NCI-H446 treated with DMSO at 0.1 percent for 48 hours (cell line): ENCODE measurements around the gene CTDP1.

ENCODE experiments used
- DNase-seq: peaks from one replicate; lab custom pipeline; 2025; lab: John Stamatoyannopoulos, UW

The CTDP1 gene

GRCh38 chr18:79796531-79797405, 117.2 kb downstream of the CTDP1 start:
- DNase-seq: no peak

DNA sequence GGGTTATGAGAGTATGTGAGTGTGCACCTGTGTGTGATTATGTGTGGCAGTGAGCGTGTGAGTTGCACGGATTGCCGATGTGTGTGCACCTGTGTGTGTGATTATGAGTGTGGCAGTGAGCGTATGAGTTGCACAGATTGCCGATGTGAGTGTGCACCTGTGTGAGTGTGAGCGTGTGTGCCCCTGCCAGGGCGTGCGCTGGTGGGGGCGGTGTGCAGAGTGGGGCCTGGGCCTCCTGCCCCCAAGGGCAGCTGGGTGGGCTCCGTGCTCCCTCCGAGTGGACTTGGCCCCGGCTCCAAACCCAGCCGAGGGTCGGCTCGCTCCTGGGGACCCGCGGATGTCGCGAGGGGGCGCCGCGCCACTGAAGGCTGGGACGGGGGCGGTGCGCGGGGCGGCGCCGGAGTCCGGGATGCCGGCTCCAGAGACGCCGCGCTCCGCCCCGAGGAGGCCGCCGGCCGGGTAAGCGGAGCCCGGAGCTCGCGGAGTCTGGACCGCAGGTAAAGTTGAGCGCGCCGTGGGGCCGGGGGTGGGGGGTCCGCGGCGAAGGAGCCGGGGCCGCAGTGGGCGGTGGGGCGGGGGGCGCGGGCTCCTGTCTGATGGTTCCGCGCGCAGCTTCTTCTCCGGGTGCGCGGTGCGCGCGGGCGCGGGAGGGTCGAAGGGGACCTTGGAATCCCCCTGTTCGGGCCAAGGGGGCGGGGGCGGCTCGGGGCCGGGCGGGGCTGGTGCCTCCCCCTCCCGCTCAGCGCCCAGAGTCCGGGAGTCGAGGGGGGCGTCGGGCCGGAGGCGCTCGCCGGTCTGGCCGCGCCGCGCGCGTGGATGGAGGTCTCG, 118.1 kb downstream of the CTDP1 start, which contains the start of gene KCNG2:
TSS of gene KCNG2 (plus strand) at position 421 of the 828 bp plus-strand sequence. CDS start 65,730 bp downstream, outside the sequence.
- DNase-seq: no peak

DNA sequence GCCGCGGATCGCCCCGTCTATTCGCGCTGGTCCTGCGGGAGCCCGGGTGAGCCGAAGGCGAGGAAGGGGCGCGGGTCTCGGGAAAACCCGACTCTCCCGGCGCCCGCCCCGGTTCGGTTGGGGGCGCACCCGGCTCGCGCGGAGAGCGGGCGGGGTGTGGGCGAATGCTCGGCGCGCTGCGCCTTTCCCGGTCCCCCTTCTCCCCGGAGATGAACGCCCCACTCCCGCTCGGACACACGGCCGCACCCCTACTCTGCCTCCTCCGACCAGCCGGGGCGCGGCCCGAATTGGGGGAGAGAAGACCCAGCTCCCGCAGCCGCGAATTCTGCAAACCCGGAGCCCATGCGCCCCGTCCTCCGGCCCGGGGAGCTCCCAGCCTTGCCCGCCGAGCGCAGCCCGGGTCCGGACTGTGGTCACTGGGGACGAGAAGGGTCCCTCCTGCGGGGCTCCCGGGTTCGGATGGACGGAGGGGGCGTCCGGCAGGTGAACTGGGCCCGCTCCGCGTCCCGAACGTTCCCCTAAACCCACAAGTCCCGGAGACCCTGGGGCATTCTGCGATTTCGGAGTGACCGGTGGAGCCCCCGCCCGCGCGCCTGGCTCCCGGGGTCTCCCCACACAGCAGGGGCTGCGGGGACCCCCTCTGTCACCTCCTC, 118.9 kb downstream of the CTDP1 start:
- DNase-seq: no peak

DNA sequence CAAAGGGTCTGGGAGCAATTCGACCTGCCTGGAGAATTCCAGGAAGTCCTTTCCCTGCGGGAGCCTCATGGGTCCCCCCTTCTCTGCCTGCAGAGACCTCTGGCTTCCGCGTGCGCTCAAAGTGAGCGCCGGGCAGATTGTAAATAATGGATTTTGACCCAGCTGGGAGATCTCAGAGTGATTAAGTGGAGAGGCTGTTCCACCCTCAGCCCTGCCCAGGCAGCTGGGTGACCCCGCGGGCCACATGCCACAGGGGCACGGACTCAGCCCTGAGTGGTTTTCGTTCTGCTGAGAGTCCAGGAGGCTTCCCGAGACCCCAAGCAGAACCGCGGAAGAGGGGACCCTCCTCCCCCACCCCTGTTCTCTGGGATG, 119.4 kb downstream of the CTDP1 start:
- DNase-seq: no peak

DNA sequence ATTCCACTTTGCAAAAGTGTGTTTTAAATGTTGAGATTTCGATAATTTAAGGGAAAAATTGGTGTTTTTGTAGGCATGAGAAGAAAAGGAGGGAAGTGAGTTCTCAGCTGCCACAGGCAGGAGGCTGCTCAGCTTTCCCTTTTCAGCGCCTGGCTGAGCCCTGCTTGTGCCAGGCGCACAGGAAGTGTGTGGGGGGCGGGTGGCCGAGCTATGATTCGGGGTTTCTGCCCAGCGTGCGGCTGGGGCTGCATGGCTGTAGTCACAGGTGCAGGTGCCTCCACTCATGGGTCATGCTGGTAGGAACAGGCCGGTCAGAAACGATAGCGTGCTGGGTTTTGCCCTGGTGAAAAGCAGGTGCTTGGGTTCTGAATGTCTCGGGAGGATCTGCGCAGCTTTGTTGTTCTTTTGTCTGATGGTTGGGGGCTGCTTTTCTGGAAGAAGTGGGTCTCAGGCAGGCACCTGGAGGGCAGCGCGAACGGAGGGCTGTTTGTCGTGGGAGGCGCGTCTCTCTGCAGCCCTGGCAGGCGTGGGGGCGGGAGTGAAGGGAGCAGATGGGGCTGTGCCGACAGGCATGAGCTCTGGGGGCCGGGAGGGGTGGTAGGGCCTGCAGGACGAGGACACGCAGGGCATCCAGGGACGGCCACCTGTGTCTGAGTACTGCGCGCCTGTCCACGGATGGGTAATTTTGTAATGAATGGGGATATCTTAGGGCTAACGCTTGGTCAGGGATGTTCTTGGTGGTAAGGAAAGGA, 120.2 kb downstream of the CTDP1 start:
- DNase-seq: no peak

- no peak for DNase-seq
Observed at GRCh38 chr18:79800371-79801180, 121.0 kb downstream of the CTDP1 start.

- DNase-seq: no peak
Observed at GRCh38 chr18:79801217-79801616, 121.6 kb downstream of the CTDP1 start.

DNA sequence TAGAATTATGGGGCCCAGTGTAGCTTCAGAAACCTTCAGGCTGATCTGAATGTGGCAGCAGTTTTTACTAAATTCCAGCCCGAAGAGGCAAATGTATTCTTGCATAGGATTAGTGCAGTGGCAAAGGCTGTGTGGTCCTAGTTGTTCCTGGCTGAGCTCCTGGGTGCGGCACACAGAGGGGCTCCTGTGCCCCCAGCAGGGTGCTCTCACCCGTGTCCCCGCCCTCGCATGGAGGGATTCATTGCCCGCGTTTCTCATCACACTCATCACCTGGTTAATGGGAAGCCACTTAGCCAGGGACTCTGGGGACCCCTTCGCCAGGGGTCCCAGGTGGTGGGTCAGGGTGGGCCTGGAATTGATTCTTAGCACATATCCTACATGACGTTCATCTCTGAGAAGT, 122.0 kb downstream of the CTDP1 start:
- no peak for DNase-seq

DNA sequence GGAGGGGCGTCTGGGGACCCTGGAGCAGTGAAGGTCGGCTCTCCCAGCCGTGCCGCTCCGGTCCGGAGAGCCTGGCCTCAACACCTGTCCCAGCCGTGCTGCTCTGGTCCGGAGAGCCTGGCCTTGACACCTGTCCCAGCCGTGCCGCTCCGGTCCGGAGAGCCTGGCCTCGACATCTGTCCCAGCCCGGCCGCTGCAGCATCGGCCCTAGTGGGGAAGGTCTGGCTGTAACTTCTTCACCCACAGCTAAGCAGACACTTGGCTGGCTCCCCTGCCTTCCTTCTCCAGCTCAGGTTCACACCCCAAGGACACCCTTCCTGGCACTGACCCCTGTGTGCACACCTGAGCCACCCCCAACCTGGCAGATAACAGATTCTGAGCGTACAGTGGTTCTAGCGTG, 122.7 kb downstream of the CTDP1 start:
- DNase-seq: no peak

DNA sequence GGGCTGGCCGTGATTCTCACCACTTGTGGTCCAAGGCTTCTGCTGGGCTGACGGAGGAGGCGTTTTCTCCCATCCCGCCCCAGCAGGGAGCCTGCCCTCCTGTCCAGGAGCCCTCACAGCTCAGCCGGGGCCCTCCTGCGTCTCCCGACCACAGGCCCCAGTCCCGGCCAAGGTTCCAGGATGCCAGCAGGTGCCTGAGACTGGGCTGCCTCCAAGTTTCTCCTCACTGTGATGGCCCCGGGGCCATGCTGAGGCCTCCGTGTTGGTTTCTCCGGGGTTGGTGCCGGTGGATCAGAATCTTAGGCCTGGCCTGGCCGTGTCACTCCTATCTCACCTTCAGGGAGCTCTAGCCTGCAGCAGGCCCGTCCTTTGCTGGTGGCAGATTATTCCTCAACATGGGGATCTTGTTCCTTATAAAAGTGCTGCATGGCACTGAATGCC, 124.0 kb downstream of the CTDP1 start:
- no peak for DNase-seq
